ENCODE results near the gene UBTD2.

The UBTD2 gene

DNA sequence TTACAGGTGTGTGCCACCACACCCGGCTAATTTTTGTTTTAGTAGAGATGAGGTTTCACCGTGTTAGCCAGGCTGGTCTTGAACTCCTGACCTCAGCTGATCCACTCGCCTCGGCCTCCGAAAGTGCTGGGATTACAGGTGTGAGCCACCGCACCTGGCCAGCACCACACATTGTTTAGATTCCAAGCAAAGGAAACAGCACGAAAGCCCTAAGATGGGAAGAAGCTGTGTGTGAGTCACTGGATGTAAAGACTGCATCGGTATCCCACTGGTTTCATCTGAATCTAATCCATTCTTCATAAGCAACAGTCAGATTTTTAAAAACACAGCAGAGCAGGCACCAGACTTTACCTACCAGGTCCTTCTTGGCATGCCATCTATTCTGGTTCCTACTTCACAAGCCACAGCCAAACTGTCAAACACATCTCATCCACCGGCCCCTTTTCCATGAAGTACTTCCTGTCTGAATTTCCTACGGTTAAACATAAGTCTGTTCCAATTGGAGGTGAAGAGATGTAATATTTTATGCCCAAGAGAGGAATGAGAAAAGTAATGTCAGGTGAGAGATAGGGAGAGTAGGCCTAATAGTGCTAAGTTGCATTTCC is 17.4 kb downstream of the UBTD2 start:
- H4K20me1 ChIP-seq (ENCODE audit: insufficient read depth, low read length): peaks cover 22% of the 10 kb centered on the region

GRCh38 chr5:172264815-172265395 is 18.7 kb downstream of the UBTD2 start:
- H2AFZ ChIP-seq (ENCODE audit: low read depth, low read length): no peak overlapping the region
- no peak for DNase-seq
- no peaks in the 10 kb centered on the region for H3K36me3 ChIP-seq (ENCODE audit: insufficient read depth, low read length)
- H3K27me3 ChIP-seq (ENCODE audit: insufficient read depth, low read length, poor library complexity): no peaks in the 10 kb centered on the region
- TF ChIP-seq, protein P1, sequence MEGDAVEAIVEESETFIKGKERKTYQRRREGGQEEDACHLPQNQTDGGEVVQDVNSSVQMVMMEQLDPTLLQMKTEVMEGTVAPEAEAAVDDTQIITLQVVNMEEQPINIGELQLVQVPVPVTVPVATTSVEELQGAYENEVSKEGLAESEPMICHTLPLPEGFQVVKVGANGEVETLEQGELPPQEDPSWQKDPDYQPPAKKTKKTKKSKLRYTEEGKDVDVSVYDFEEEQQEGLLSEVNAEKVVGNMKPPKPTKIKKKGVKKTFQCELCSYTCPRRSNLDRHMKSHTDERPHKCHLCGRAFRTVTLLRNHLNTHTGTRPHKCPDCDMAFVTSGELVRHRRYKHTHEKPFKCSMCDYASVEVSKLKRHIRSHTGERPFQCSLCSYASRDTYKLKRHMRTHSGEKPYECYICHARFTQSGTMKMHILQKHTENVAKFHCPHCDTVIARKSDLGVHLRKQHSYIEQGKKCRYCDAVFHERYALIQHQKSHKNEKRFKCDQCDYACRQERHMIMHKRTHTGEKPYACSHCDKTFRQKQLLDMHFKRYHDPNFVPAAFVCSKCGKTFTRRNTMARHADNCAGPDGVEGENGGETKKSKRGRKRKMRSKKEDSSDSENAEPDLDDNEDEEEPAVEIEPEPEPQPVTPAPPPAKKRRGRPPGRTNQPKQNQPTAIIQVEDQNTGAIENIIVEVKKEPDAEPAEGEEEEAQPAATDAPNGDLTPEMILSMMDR (IDR thresholded peaks at IDR 0.05; ENCODE audit: borderline replicate concordance, extremely low read depth, low read length, poor library complexity, severe bottlenecking): no peak
- no peak for TF ChIP-seq EZH2 (IDR thresholded peaks at IDR 0.05; ENCODE audit: borderline replicate concordance, low read depth, low read length, severe bottlenecking)
- H3K9me3 ChIP-seq (ENCODE audit: insufficient read depth, low read length, severe bottlenecking): no peaks in the 10 kb centered on the region
- no peak overlapping the region for H3K4me3 ChIP-seq (ENCODE audit: low read depth in 1 of 2, low read length in 2 of 2)
- H3K4me2 ChIP-seq (ENCODE audit: insufficient read depth, low read length): no peak overlapping the region
- H3K79me2 ChIP-seq (ENCODE audit: insufficient read depth, low read length): peaks cover 79% of the 10 kb centered on the region
- H3K9ac ChIP-seq (ENCODE audit: low read depth, low read length): no peak overlapping the region
- H3K4me1 ChIP-seq (ENCODE audit: insufficient read depth, low read length): peaks cover 9% of the 10 kb centered on the region; the same call in 1 of the 2 replicates
- no peak overlapping the region for H3K27ac ChIP-seq (ENCODE audit: low read length)
- H4K20me1 ChIP-seq (ENCODE audit: insufficient read depth, low read length): peaks cover 25% of the 10 kb centered on the region
- no peak for ATAC-seq (ENCODE audit: insufficient read depth, low read depth)

More for the DNA sequence above, 17.4 kb downstream of the UBTD2 start:
- peak overlapping the region; percentile 35; the same call in 1 of the 2 replicates for H3K27ac ChIP-seq (ENCODE audit: low read length)
- peaks cover 9% of the 10 kb centered on the region; the same call in 1 of the 2 replicates for H3K4me1 ChIP-seq (ENCODE audit: insufficient read depth, low read length)
- H3K9me3 ChIP-seq (ENCODE audit: insufficient read depth, low read length, severe bottlenecking): no peaks in the 10 kb centered on the region
- no peaks in the 10 kb centered on the region for H3K36me3 ChIP-seq (ENCODE audit: insufficient read depth, low read length)
- TF ChIP-seq, protein P1 (IDR thresholded peaks at IDR 0.05; ENCODE audit: borderline replicate concordance, extremely low read depth, low read length, poor library complexity, severe bottlenecking): no peak
- no peak for TF ChIP-seq EZH2 (IDR thresholded peaks at IDR 0.05; ENCODE audit: borderline replicate concordance, low read depth, low read length, severe bottlenecking)
- ATAC-seq (ENCODE audit: insufficient read depth, low read depth) (no peak), DNase-seq (no peak)
- no peak overlapping the region for H3K9ac ChIP-seq (ENCODE audit: low read depth, low read length)
- H3K79me2 ChIP-seq (ENCODE audit: insufficient read depth, low read length): peaks cover 80% of the 10 kb centered on the region
- H3K4me2 ChIP-seq (ENCODE audit: insufficient read depth, low read length): no peak overlapping the region
- H3K27me3 ChIP-seq (ENCODE audit: insufficient read depth, low read length, poor library complexity): no peaks in the 10 kb centered on the region
- H3K4me3 ChIP-seq (ENCODE audit: low read depth in 1 of 2, low read length in 2 of 2): no peak overlapping the region
- no peak overlapping the region for H2AFZ ChIP-seq (ENCODE audit: low read depth, low read length)

DNA sequence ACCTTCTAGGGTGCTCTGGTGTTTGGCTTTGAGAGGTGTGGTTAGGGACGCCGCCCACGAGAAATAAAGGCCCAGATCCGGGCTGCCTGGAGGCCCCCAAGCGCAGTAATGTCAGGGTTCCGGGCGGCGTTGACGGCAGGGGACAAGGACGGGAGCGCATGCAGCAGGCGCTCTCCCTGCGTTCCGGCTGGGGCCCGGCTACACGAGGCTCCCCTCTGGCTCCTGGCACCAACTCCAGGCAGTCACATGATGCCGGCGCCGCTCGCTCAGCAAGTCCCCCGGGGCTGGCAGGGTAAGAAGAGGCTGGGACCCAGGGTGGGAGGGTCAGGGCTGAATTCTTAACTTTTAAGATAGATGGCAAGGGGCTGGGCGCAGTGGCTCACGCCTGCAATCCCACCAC is 28.1 kb downstream of the UBTD2 start:
- TF ChIP-seq EZH2 (IDR thresholded peaks at IDR 0.05; ENCODE audit: borderline replicate concordance, low read depth, low read length, severe bottlenecking): no peak
- TF ChIP-seq, protein P1 (IDR thresholded peaks at IDR 0.05; ENCODE audit: borderline replicate concordance, extremely low read depth, low read length, poor library complexity, severe bottlenecking): no peak
- Histone ChIP-seq H2AFZ (ENCODE audit: low read depth, low read length) (no peak overlapping the region), H3K27me3 (ENCODE audit: insufficient read depth, low read length, poor library complexity) (no peaks in the 10 kb centered on the region), H3K4me3 (ENCODE audit: low read depth in 1 of 2, low read length in 2 of 2) (no peak overlapping the region), H3K4me1 (ENCODE audit: insufficient read depth, low read length) (no peaks in the 10 kb centered on the region), H4K20me1 (ENCODE audit: insufficient read depth, low read length) (no peaks in the 10 kb centered on the region), H3K9ac (ENCODE audit: low read depth, low read length) (no peak overlapping the region), H3K4me2 (ENCODE audit: insufficient read depth, low read length) (no peak overlapping the region), H3K79me2 (ENCODE audit: insufficient read depth, low read length) (peaks cover 19% of the 10 kb centered on the region; the same call in 1 of the 2 replicates), H3K36me3 (ENCODE audit: insufficient read depth, low read length) (peaks cover 18% of the 10 kb centered on the region), H3K27ac (ENCODE audit: low read length) (no peak overlapping the region), H3K9me3 (ENCODE audit: insufficient read depth, low read length, severe bottlenecking) (peaks cover 15% of the 10 kb centered on the region)
- ATAC-seq (ENCODE audit: insufficient read depth, low read depth) (no peak), DNase-seq (no peak)
